Stimulated activated CD8-positive, alpha-beta memory T cell treated with anti-CD3 and anti-CD28 coated beads, Interleukin-4, amount 100 ng/mL, for 24 hours (primary cell): ENCODE results near the gene TMEM52.

Experiments used
- DNase-seq: peaks from one replicate; pipeline ENCODE4 v3.0.0-alpha.2; 2020; ENCODE audit warnings: low read depth

Gene TMEM52

DNA sequence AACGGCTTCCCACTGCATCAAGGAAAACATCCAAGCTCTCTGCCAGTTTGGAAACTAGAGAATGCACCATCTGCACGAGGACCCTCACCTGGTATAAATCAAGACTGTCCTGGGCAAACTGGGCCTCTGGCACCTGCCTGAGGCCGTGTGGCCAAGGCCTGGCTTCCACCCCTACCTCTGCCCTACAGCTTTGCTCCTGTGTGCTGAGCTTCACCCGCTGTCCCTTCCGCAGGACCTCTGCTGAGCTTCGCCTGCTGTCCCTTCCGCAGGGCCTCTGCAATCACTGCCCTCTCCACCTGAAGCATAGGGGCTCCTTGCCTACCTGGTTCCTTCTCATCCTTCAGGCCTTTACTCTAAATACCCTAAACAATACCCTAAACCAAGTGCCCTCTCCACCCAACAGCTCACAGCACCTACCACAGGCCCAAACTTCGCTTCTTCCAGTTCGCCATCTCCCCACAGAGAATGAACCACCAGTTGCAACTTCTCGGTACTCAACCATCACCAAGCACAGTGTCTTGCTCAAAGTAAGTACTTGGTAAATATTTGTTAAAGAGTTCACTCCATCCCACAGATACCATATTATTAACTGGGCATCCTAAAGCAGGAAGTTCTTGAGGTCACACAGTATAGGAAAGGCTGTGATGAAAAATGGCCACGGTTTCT lies 46.6 kb downstream of the TMEM52 start:
- no peak for DNase-seq

DNA sequence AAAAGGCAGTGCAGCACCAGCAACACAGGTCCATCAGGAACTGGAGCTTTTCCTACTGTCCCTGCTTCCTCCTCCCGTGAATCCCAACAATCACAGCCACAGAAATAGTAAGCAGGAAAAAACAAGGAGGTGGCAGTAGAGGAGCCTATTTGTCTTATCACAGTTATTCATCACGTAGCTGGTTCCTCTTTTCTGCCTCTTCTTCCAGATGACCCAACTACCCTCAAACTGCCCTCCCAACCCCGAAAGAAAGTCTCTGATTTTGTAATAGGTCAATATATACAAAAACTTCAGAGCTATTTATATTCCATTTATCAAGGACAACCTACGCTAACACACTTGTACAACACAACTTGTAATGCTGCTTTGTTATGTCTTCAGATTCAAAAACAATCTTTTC lies 49.6 kb downstream of the TMEM52 start:
- no peak for DNase-seq
